ENCODE measurements around the gene MOB2.

MOB2 gene

GRCh38 chr11:1478011-1478410 lies 8.6 kb downstream of the MOB2 start:
- Histone ChIP-seq H4K91ac (ENCODE audit: low read depth, low read length) (no peak overlapping the region), H4K12ac (ENCODE audit: low read depth, low read length) (no peak overlapping the region), H3K36me3 (ENCODE audit: control insufficient read depth in 1 of 2, insufficient read depth in 2 of 2, low read length in 2 of 2) (peaks cover 25 to 35% of the 10 kb centered on the region in 2 experiments), H3K4me3 (ENCODE audit: low read depth, low read length) (no peak overlapping the region), H3K23ac (ENCODE audit: low read length) (no peak overlapping the region), H3K79me2 (ENCODE audit: control insufficient read depth, insufficient read depth, low read length, poor library complexity) (no peaks in the 10 kb centered on the region), H2BK5ac (ENCODE audit: low read depth, low read length, poor library complexity) (no peak overlapping the region), H2BK12ac (ENCODE audit: low read length) (no peak overlapping the region), H3K27ac (ENCODE audit: low read depth, low read length) (no peak overlapping the region), H3K14ac (ENCODE audit: low read length) (no peak overlapping the region), H3K4me1 (ENCODE audit: control insufficient read depth in 1 of 2, insufficient read depth in 2 of 2, low read length in 2 of 2) (no peaks in the 10 kb centered on the region), H3K4me2 (ENCODE audit: low read length) (no peak overlapping the region), H3K4ac (ENCODE audit: low read depth, low read length) (no peak overlapping the region), H3K9me3 (ENCODE audit: insufficient read depth, low read depth, low read length) (no peaks in the 10 kb centered on the region), H3K9ac (ENCODE audit: low read length) (no peak overlapping the region), H3K27me3 (ENCODE audit: insufficient read depth, low read length) (no peaks in the 10 kb centered on the region), H2AFZ (ENCODE audit: insufficient read depth, low read length, poor library complexity) (no peak overlapping the region), H3K18ac (ENCODE audit: low read length) (no peak overlapping the region), H4K8ac (ENCODE audit: low read depth, low read length) (no peak overlapping the region), H2BK120ac (ENCODE audit: insufficient read depth, low read length, poor library complexity) (no peak overlapping the region), H3K79me1 (ENCODE audit: low read length) (no peaks in the 10 kb centered on the region), H2AK5ac (ENCODE audit: low read length) (no peak overlapping the region)
- DNase-seq: no peak
- WGBS (ENCODE audit: extremely low coverage, insufficient coverage, insufficient read length): no CpG with 5 or more reads among the region's 13 CpGs

GRCh38 chr11:1476940-1477736 lies 9.4 kb downstream of the MOB2 start:
- H3K4ac ChIP-seq (ENCODE audit: low read depth, low read length): no peak overlapping the region
- DNase-seq: no peak
- peaks cover 1% of the 10 kb centered on the region for H3K9me3 ChIP-seq (ENCODE audit: insufficient read depth, low read depth, low read length)
- no peak overlapping the region for H4K8ac ChIP-seq (ENCODE audit: low read depth, low read length)
- no peak overlapping the region for H3K4me2 ChIP-seq (ENCODE audit: low read length)
- no peak overlapping the region for H2BK12ac ChIP-seq (ENCODE audit: low read length)
- H4K91ac ChIP-seq (ENCODE audit: low read depth, low read length): no peak overlapping the region
- H3K14ac ChIP-seq (ENCODE audit: low read length): no peak overlapping the region
- no peak overlapping the region for H2BK5ac ChIP-seq (ENCODE audit: low read depth, low read length, poor library complexity)
- H3K9ac ChIP-seq (ENCODE audit: low read length): no peak overlapping the region
- no peaks in the 10 kb centered on the region for H3K4me1 ChIP-seq (ENCODE audit: control insufficient read depth in 1 of 2, insufficient read depth in 2 of 2, low read length in 2 of 2)
- H4K12ac ChIP-seq (ENCODE audit: low read depth, low read length): no peak overlapping the region
- H3K4me3 ChIP-seq (ENCODE audit: low read depth, low read length): no peak overlapping the region
- no peak overlapping the region for H2AFZ ChIP-seq (ENCODE audit: insufficient read depth, low read length, poor library complexity)
- H3K23ac ChIP-seq (ENCODE audit: low read length): no peak overlapping the region
- no peak overlapping the region for H3K27ac ChIP-seq (ENCODE audit: low read depth, low read length)
- H2AK5ac ChIP-seq (ENCODE audit: low read length): no peak overlapping the region
- no peaks in the 10 kb centered on the region for H3K27me3 ChIP-seq (ENCODE audit: insufficient read depth, low read length)
- no peaks in the 10 kb centered on the region for H3K79me1 ChIP-seq (ENCODE audit: low read length)
- peaks cover 25 to 35% of the 10 kb centered on the region in 2 experiments for H3K36me3 ChIP-seq (ENCODE audit: control insufficient read depth in 1 of 2, insufficient read depth in 2 of 2, low read length in 2 of 2)
- H3K18ac ChIP-seq (ENCODE audit: low read length): no peak overlapping the region
- WGBS (ENCODE audit: extremely low coverage, insufficient coverage, insufficient read length): no CpG with 5 or more reads among the region's 20 CpGs
- no peaks in the 10 kb centered on the region for H3K79me2 ChIP-seq (ENCODE audit: control insufficient read depth, insufficient read depth, low read length, poor library complexity)
- no peak overlapping the region for H2BK120ac ChIP-seq (ENCODE audit: insufficient read depth, low read length, poor library complexity)

- Histone ChIP-seq H3K4me2 (ENCODE audit: low read length) (no peak overlapping the region), H2BK5ac (ENCODE audit: low read depth, low read length, poor library complexity) (no peak overlapping the region)
Measured at GRCh38 chr11:1475841-1476240, 10.7 kb downstream of the MOB2 start.

GRCh38 chr11:1473786-1474185 lies 12.8 kb downstream of the MOB2 start:
- Histone ChIP-seq H3K4me3 (ENCODE audit: low read depth, low read length) (no peak overlapping the region), H3K23ac (ENCODE audit: low read length) (no peak overlapping the region), H2BK120ac (ENCODE audit: insufficient read depth, low read length, poor library complexity) (no peak overlapping the region), H3K18ac (ENCODE audit: low read length) (no peak overlapping the region), H4K12ac (ENCODE audit: low read depth, low read length) (no peak overlapping the region), H3K14ac (ENCODE audit: low read length) (no peak overlapping the region), H3K9me3 (ENCODE audit: insufficient read depth, low read depth, low read length) (peaks cover 1% of the 10 kb centered on the region), H3K79me1 (ENCODE audit: low read length) (no peaks in the 10 kb centered on the region), H2BK12ac (ENCODE audit: low read length) (no peak overlapping the region), H2BK5ac (ENCODE audit: low read depth, low read length, poor library complexity) (no peak overlapping the region), H3K27me3 (ENCODE audit: insufficient read depth, low read length) (no peaks in the 10 kb centered on the region), H4K8ac (ENCODE audit: low read depth, low read length) (no peak overlapping the region), H3K4me2 (ENCODE audit: low read length) (no peak overlapping the region), H2AK5ac (ENCODE audit: low read length) (no peak overlapping the region), H3K36me3 (ENCODE audit: control insufficient read depth in 1 of 2, insufficient read depth in 2 of 2, low read length in 2 of 2) (peaks cover 19 to 43% of the 10 kb centered on the region in 2 experiments), H3K4me1 (ENCODE audit: control insufficient read depth in 1 of 2, insufficient read depth in 2 of 2, low read length in 2 of 2) (no peaks in the 10 kb centered on the region), H4K91ac (ENCODE audit: low read depth, low read length) (no peak overlapping the region), H2AFZ (ENCODE audit: insufficient read depth, low read length, poor library complexity) (no peak overlapping the region), H3K9ac (ENCODE audit: low read length) (no peak overlapping the region), H3K27ac (ENCODE audit: low read depth, low read length) (no peak overlapping the region), H3K4ac (ENCODE audit: low read depth, low read length) (no peak overlapping the region), H3K79me2 (ENCODE audit: control insufficient read depth, insufficient read depth, low read length, poor library complexity) (no peaks in the 10 kb centered on the region)
- no CpG with 5 or more reads among the region's 22 CpGs for WGBS (ENCODE audit: extremely low coverage, insufficient coverage, insufficient read length)
- no peak for DNase-seq

More at GRCh38 chr11:1475841-1476240, 10.7 kb downstream of the MOB2 start:
- H3K79me2 ChIP-seq (ENCODE audit: control insufficient read depth, insufficient read depth, low read length, poor library complexity): no peaks in the 10 kb centered on the region
- no peak overlapping the region for H4K91ac ChIP-seq (ENCODE audit: low read depth, low read length)
- no peak overlapping the region for H3K23ac ChIP-seq (ENCODE audit: low read length)
- no peak overlapping the region for H3K4me3 ChIP-seq (ENCODE audit: low read depth, low read length)
- no peak overlapping the region for H4K12ac ChIP-seq (ENCODE audit: low read depth, low read length)
- H4K8ac ChIP-seq (ENCODE audit: low read depth, low read length): no peak overlapping the region
- no peak overlapping the region for H2BK12ac ChIP-seq (ENCODE audit: low read length)
- no peak overlapping the region for H3K14ac ChIP-seq (ENCODE audit: low read length)
- H3K4ac ChIP-seq (ENCODE audit: low read depth, low read length): no peak overlapping the region
- H3K27ac ChIP-seq (ENCODE audit: low read depth, low read length): no peak overlapping the region
- H3K9ac ChIP-seq (ENCODE audit: low read length): no peak overlapping the region
- no peak overlapping the region for H3K18ac ChIP-seq (ENCODE audit: low read length)
- H3K36me3 ChIP-seq (ENCODE audit: control insufficient read depth in 1 of 2, insufficient read depth in 2 of 2, low read length in 2 of 2): peaks cover 28 to 42% of the 10 kb centered on the region in 2 experiments
- no peak overlapping the region for H2AK5ac ChIP-seq (ENCODE audit: low read length)
- H3K9me3 ChIP-seq (ENCODE audit: insufficient read depth, low read depth, low read length): peaks cover 1% of the 10 kb centered on the region
- H3K27me3 ChIP-seq (ENCODE audit: insufficient read depth, low read length): no peaks in the 10 kb centered on the region
- no peak overlapping the region for H2BK120ac ChIP-seq (ENCODE audit: insufficient read depth, low read length, poor library complexity)
- H3K4me1 ChIP-seq (ENCODE audit: control insufficient read depth in 1 of 2, insufficient read depth in 2 of 2, low read length in 2 of 2): no peaks in the 10 kb centered on the region
- H2AFZ ChIP-seq (ENCODE audit: insufficient read depth, low read length, poor library complexity): no peak overlapping the region
- no CpG with 5 or more reads among the region's 12 CpGs for WGBS (ENCODE audit: extremely low coverage, insufficient coverage, insufficient read length)
- no peak for DNase-seq
- H3K79me1 ChIP-seq (ENCODE audit: low read length): no peaks in the 10 kb centered on the region
